ENCODE measurements around the gene CNTN4.

DNA sequence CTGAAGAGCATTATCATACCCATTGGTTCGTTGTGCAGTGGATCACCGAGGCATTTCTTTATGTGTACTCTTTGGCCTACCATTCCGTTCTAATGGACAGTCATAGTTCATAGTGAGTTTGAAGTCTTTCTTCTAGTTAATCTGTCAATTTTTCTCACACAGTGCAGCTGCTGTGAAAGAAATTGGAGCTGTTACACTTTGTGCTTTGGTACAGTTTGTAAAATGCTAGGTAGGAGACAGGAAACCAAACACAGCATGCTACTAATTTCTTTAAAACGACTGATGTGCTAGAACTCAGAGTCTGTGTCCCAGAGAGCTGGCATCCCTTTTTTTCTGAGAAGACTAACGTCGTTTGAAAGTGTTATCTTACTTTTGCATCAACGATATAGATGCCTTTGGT, 218.9 kb downstream of the CNTN4 start:
- TF ChIP-seq, protein P1, sequence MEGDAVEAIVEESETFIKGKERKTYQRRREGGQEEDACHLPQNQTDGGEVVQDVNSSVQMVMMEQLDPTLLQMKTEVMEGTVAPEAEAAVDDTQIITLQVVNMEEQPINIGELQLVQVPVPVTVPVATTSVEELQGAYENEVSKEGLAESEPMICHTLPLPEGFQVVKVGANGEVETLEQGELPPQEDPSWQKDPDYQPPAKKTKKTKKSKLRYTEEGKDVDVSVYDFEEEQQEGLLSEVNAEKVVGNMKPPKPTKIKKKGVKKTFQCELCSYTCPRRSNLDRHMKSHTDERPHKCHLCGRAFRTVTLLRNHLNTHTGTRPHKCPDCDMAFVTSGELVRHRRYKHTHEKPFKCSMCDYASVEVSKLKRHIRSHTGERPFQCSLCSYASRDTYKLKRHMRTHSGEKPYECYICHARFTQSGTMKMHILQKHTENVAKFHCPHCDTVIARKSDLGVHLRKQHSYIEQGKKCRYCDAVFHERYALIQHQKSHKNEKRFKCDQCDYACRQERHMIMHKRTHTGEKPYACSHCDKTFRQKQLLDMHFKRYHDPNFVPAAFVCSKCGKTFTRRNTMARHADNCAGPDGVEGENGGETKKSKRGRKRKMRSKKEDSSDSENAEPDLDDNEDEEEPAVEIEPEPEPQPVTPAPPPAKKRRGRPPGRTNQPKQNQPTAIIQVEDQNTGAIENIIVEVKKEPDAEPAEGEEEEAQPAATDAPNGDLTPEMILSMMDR (IDR thresholded peaks at IDR 0.05): no peak
- TF ChIP-seq POLR2A (IDR thresholded peaks at IDR 0.05): no peak

Measured in right lobe of liver (tissue), 4 donors.